Central memory CD8-positive, alpha-beta T cell (primary cell): Measurements from ENCODE around the gene WARS2.

ENCODE experiments used
- ATAC-seq: fragments of 150-1000 bp; cut with Tn5 transposase; replicated peaks from 2 replicates; pipeline ENCODE4 v1.10.0; 2022; ENCODE audit warnings: mild to moderate bottlenecking, moderate FRiP score, moderate number of reproducible peaks; ENCODE audit not compliant: poor library complexity, severe bottlenecking; ENCODE audit errors: extremely low read depth
- DNase-seq, 2 donors: peaks; one replicate each; pipeline ENCODE4 v3.0.0; 2021; ENCODE audit warnings: low spot score in 2 of 2
- H3K27ac Mint-ChIP-seq: one replicate; pipeline ENCODE4 v1.8.0; 2022; ENCODE audit warnings: low read depth, mild to moderate bottlenecking, moderate library complexity, mixed read lengths
- H3K27me3 Mint-ChIP-seq: one replicate; pipeline ENCODE4 v1.8.0; 2022; ENCODE audit warnings: mixed read lengths
- H3K36me3 Mint-ChIP-seq: one replicate; pipeline ENCODE4 v1.8.0; 2022; ENCODE audit warnings: mild to moderate bottlenecking, moderate library complexity, mixed read lengths; ENCODE audit not compliant: insufficient read depth
- H3K4me1 Mint-ChIP-seq: one replicate; pipeline ENCODE4 v1.8.0; 2022; ENCODE audit warnings: mixed read lengths
- H3K4me3 Mint-ChIP-seq: one replicate; pipeline ENCODE4 v1.8.0; 2022; ENCODE audit warnings: mild to moderate bottlenecking, moderate library complexity, mixed read lengths
- H3K9me3 Mint-ChIP-seq: one replicate; pipeline ENCODE4 v1.8.0; 2022; ENCODE audit warnings: mixed read lengths

Gene WARS2

DNA sequence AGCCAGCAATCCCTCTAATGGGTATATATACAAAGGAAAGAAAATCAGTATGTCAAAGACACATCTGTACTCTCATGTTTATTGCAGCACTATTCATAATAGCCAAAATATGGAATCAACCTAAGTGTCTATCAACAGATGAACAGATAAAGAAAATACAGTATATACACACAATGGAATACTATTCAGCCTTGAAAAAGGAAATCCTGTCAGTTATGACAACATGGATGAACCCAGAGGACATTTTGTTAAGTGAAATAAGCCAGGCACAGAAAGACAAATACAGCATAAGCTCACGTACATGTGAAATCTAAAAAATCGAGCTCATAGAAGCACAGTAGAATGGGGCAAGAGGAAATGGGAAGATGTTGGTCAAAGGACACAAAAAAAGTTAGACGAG, 69.1 kb downstream of the WARS2 start:
- no peak overlapping the region for H3K4me3 Mint-ChIP-seq
- H3K4me1 Mint-ChIP-seq, result peaks cover 6% of the 10 kb centered on the region
- peaks cover 2% of the 10 kb centered on the region for H3K36me3 Mint-ChIP-seq
- no peak for DNase-seq
- no peak for ATAC-seq
- H3K9me3 Mint-ChIP-seq, result peaks cover 6% of the 10 kb centered on the region
- H3K27me3 Mint-ChIP-seq, result no peaks in the 10 kb centered on the region
- H3K27ac Mint-ChIP-seq, result no peak overlapping the region

DNA sequence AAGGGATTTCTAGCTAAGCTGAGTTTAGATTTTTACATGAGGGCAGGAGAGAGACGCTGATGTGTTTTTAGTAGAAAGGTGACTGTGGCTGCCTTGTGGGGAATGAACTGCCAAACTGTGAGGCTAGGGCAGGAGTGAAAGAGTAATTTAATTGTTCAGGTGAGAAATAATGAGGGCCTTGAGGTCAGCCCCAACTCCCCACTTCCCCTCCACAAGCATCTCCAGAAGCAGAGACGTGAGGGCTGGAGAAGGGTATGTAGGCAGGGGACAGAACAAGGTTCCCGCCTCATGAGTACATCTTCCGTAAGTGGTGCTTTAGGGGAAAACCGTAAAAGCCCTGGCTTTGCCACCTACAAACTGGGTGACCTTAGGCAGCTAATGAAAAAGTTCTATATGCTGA, 70.8 kb downstream of the WARS2 start:
- peaks cover 6% of the 10 kb centered on the region for H3K9me3 Mint-ChIP-seq
- peaks cover 2% of the 10 kb centered on the region for H3K36me3 Mint-ChIP-seq
- peaks cover 6% of the 10 kb centered on the region for H3K4me1 Mint-ChIP-seq
- H3K4me3 Mint-ChIP-seq, result no peak overlapping the region
- ATAC-seq (peak; percentile 24), DNase-seq (no peak)
- H3K27ac Mint-ChIP-seq, result peak overlapping the region; percentile 61
- H3K27me3 Mint-ChIP-seq, result no peaks in the 10 kb centered on the region

DNA sequence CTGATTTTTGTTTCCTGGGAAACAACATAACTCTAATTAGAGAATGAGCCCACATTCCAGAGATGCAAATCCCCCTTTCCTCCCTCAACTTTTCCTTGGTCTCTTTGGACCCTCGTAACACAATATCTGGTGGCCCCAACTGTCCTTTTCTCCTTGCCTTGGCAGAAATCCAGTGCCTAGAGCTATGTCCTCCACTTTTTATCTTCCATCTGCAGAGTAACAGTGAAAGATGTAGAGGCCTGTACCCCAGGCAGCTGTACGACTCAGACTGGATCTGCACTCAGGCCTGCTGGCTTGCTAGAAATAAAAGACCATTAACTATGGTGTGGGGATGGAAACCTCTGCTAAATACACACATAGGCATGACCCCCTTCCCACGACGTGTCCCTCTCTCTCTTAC, 72.0 kb downstream of the WARS2 start:
- H3K27ac Mint-ChIP-seq, result no peak overlapping the region
- no peaks in the 10 kb centered on the region for H3K27me3 Mint-ChIP-seq
- peaks cover 2% of the 10 kb centered on the region for H3K36me3 Mint-ChIP-seq
- no peak for DNase-seq
- peaks cover 6% of the 10 kb centered on the region for H3K9me3 Mint-ChIP-seq
- H3K4me1 Mint-ChIP-seq, result peaks cover 6% of the 10 kb centered on the region
- H3K4me3 Mint-ChIP-seq, result no peak overlapping the region
- no peak for ATAC-seq

DNA sequence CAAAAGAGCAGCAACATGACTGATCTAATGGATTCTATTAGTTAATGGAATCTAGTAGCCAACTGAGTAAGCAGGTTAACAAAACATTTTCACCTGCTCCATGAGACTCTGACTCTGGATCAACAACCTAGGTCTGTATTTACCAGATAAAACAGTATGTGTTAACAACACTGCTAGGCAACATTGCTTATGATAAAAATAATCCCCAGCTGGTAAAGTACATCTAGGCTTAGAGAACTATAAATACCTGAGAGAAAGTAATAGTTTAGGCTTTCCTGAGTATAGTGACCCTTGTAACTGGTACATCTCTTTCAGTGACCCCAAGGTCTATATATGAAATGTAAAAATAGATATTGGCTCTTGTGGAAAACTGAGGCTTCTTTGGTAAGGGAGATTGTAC, 78.8 kb downstream of the WARS2 start:
- DNase-seq, result no peak
- Mint-ChIP-seq H3K27me3 (no peaks in the 10 kb centered on the region), H3K4me1 (no peaks in the 10 kb centered on the region), H3K36me3 (no peaks in the 10 kb centered on the region), H3K27ac (no peak overlapping the region), H3K4me3 (no peak overlapping the region), H3K9me3 (peaks cover 5% of the 10 kb centered on the region)
- no peak for ATAC-seq

DNA sequence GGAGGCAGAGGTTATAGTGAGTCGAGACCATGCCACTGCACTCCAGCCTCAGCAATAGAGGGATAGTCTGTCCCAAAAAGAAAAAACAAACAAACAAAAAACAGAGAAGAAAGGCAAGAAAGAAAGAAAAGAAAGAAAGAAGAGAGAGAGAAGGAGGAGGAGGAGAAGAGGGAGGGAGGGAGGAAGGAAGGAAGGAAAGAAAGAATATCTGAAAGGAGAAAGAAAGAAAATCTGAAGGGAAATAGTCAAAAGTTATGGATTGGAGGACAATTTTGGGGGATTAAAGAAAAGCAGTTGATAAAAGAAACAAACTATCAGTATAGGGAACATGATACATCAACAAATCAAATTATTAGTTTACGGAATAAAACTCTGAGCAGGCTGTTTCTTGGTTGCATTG, 84.9 kb downstream of the WARS2 start:
- Mint-ChIP-seq H3K36me3 (no peaks in the 10 kb centered on the region), H3K9me3 (peaks cover 5% of the 10 kb centered on the region), H3K27ac (no peak overlapping the region), H3K4me3 (no peak overlapping the region), H3K4me1 (no peaks in the 10 kb centered on the region), H3K27me3 (no peaks in the 10 kb centered on the region)
- DNase-seq (no peak), ATAC-seq (no peak)

DNA sequence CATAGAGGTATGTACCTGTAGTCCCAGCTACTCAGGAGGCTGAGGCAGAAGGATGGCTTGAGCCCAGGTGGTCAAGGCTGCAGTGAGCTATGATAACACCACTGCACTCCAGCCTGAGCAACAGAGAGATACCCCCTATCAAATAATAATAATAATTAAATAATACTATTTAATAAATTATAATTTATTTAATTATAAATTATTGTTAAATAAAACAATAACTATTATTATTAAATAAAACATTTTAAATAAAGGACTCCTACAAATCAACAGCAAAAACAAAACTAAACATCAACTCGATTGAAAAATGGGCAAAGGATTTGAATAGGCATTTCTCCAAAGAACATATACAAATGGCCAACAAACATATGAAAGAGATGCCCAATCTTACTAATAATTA, 86.5 kb downstream of the WARS2 start:
- Mint-ChIP-seq H3K27ac (no peak overlapping the region), H3K4me3 (no peak overlapping the region), H3K4me1 (no peaks in the 10 kb centered on the region), H3K36me3 (no peaks in the 10 kb centered on the region), H3K9me3 (no peaks in the 10 kb centered on the region), H3K27me3 (no peaks in the 10 kb centered on the region)
- no peak for DNase-seq
- no peak for ATAC-seq

DNA sequence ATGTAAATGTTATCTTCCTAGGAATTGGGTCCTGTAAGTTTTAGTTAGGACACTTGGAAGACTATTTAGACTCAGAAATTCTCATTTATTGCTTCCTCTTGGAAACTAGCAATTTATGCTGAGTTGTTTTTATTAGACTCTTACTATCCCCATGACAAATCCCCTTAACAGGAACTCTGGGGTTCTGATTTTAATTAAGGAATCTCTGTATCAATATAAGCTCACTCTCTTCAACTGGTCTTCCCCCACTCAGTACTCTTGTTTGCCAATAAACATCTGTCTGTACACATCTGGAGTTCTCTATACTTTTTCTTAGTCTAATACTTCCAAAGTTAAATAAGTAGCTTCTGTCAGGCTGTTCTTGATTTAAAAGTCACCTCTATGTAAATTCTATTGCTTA, 88.2 kb downstream of the WARS2 start:
- no peak for ATAC-seq
- no peaks in the 10 kb centered on the region for H3K27me3 Mint-ChIP-seq
- no peaks in the 10 kb centered on the region for H3K9me3 Mint-ChIP-seq
- no peak overlapping the region for H3K27ac Mint-ChIP-seq
- no peaks in the 10 kb centered on the region for H3K36me3 Mint-ChIP-seq
- H3K4me1 Mint-ChIP-seq, result no peaks in the 10 kb centered on the region
- H3K4me3 Mint-ChIP-seq, result no peak overlapping the region
- no peak for DNase-seq

DNA sequence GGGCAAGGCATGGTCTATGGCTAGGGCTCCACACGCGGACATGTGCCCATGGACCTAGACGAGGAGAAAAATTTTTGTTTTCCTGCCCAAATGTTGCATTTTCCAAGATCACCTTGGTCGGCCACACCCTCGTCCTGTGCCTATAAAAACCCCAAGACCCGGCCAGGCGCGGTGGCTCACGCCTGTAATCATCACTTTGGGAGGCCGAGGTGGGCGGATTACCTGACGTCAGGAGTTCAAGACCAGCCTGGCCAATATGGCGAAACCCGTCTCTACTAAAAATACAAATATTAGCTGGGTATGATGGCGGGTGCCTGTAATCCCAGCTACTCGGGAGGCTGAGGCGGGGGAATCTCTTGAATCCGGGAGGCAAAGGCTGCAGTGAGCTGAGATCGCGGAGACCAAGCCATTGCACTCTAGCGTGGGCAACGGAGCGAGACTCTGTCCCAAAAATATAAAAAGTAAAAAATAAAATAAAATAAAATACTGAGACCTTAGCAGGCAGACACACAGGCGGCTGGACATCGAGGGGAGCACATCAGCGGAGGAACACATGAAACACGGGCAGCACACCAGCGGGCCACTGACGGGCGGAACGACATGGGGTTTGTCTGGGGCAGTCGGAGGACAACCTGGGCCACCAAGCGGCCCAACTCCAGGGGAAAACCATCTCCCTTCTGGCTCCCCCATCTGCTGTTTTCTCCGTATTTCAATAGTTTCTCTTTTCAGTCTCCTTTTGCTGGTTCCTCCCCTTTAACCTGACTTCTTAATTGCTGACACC, 91.6 kb downstream of the WARS2 start:
- Mint-ChIP-seq H3K36me3 (no peaks in the 10 kb centered on the region), H3K9me3 (no peaks in the 10 kb centered on the region), H3K27ac (no peak overlapping the region), H3K4me1 (no peaks in the 10 kb centered on the region), H3K4me3 (no peak overlapping the region), H3K27me3 (no peaks in the 10 kb centered on the region)
- ATAC-seq (no peak), DNase-seq (no peak)

DNA sequence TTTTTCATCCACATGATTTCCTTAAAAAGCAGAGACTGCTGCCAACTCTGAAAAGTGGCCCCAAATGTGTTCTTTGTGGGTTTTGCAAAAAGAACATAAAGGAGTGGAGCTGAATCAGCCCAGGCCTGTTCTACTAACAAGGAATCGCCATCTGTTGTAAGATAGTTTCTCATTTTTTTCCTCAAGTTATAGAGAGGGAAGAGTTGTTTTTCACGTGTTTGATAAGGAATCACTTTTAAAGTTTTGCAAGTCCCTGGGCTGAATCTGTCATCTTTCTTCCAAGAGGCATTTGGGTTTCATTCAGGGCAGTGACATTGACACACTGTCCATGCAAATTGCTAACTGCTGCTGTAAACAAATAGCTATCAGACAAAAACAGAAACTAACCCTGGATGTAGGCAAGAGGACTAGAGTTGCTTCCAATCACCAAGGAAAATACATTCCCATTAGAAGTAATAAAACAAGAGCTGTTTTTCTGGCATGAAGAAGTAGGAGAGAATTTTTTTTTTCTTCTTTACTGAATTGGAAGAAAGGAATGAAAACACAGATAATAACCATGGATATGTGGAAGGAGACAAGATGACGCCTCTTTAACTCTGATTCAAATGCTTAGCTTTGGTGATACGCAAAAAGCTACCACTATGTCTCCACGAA, 93.5 kb downstream of the WARS2 start:
- H3K27ac Mint-ChIP-seq, result no peak overlapping the region
- H3K4me3 Mint-ChIP-seq, result no peak overlapping the region
- no peaks in the 10 kb centered on the region for H3K36me3 Mint-ChIP-seq
- no peaks in the 10 kb centered on the region for H3K9me3 Mint-ChIP-seq
- H3K4me1 Mint-ChIP-seq, result no peaks in the 10 kb centered on the region
- ATAC-seq (no peak), DNase-seq (no peak)
- H3K27me3 Mint-ChIP-seq, result no peaks in the 10 kb centered on the region

DNA sequence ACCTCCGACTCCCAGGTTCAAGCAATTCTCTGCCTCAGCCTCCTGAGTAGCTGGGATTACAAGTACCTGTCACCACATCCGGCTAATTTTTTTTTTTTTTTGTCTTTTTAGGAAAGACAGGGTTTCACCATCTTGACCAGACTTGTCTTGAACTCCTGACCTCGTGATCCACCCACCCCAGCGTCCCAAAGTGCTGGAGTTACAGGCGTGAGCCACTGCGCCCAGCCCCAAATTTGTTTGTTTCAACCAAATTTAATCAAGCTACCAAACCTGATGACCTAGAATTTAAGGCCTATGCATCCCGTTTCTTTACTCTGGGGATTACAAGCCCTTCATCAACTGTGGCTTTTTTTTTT, 94.0 kb downstream of the WARS2 start:
- Mint-ChIP-seq H3K4me1 (no peaks in the 10 kb centered on the region), H3K27me3 (no peaks in the 10 kb centered on the region), H3K9me3 (no peaks in the 10 kb centered on the region), H3K36me3 (no peaks in the 10 kb centered on the region), H3K27ac (no peak overlapping the region), H3K4me3 (no peak overlapping the region)
- no peak for ATAC-seq
- no peak for DNase-seq

DNA sequence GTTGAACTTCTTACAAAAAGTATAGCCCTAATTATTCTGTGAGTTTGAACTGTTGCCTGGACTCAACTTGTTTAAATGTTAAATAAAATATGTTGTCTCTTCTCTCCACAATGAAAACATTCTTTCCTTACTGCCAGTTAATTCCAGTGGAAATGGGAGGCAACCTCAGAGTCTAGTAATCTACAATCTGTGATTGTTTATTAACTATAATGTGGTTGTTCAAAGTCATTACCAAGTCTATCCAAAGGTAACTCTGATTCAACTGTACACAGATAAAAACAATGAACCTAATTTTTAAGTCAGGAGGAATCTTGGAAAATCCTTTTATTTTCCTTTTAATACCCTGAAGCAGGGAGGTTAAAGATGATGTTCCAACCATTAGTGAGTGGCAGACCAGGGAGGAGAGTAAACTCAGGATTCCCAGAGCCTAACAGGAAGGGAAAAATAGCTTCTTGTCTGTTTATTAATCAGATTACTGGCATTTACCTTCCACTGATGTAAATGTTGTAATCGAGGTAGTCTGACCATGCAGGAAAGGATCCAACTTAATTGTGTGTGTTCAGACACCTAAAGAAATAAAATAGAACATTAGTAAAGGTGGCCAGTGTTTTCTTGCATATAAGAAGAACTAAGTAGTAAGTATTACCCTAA, 95.2 kb downstream of the WARS2 start:
- DNase-seq (no peak), ATAC-seq (no peak)
- Mint-ChIP-seq H3K4me1 (no peaks in the 10 kb centered on the region), H3K27ac (no peak overlapping the region), H3K9me3 (no peaks in the 10 kb centered on the region), H3K4me3 (no peak overlapping the region), H3K27me3 (no peaks in the 10 kb centered on the region), H3K36me3 (no peaks in the 10 kb centered on the region)

DNA sequence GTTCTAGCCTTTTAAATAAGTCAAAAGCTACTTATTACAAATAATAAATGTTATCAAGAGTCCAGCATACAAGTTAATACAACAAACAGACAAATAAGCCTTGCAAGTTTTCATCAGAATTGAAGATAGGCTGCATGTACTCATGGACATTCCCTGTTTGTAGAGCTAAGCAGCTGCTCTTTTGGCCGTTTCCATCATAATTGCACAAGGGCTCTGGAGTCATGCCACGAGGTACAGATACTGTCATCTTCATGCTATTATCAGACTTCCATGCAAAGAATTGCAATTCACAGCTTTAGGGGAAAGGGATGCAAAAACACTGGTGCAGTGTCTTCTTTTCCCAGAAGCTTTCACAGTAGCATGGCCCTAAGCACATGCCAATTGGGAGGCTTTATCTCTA, 99.5 kb downstream of the WARS2 start:
- Mint-ChIP-seq H3K9me3 (no peaks in the 10 kb centered on the region), H3K36me3 (no peaks in the 10 kb centered on the region), H3K4me3 (no peak overlapping the region), H3K4me1 (no peaks in the 10 kb centered on the region), H3K27ac (no peak overlapping the region), H3K27me3 (no peaks in the 10 kb centered on the region)
- DNase-seq (no peak), ATAC-seq (no peak)

DNA sequence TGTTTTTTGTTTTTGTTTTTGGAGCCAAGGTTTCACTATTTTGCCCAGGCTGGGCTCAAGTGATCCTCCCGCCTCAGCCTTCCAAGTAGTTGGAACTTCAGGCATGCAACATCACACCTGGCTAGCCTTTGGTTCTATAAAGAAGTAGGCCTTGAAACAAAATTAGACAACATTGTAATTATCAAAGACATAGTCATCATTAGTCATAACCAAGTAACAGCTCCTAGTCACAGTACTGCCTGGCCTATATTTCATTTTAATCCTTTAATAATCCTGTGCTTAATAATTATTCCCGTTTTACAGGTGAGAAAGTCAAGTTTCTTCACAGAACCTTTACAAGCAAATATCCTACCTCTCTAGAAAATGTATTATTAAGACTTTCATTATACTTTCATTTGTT, 100.0 kb downstream of the WARS2 start:
- H3K36me3 Mint-ChIP-seq, result no peaks in the 10 kb centered on the region
- no peak overlapping the region for H3K4me3 Mint-ChIP-seq
- H3K4me1 Mint-ChIP-seq, result no peaks in the 10 kb centered on the region
- no peak for ATAC-seq
- H3K9me3 Mint-ChIP-seq, result no peaks in the 10 kb centered on the region
- no peaks in the 10 kb centered on the region for H3K27me3 Mint-ChIP-seq
- no peak overlapping the region for H3K27ac Mint-ChIP-seq
- DNase-seq, result no peak
